OCI-LY7 (cell line): ENCODE measurements around the gene IQSEC2.

Experiments used
- CTCF ChIP-seq: fragments of 200-600 bp; sonication (generic); conservative IDR thresholded peaks from 2 replicates; pipeline ENCODE4 v1.5.1; 2014; ENCODE audit warnings: mild to moderate bottlenecking, antibody characterized with exemption, low read length, moderate library complexity, mixed read lengths
- EZH2phosphoT487 ChIP-seq: fragments of 200-600 bp; sonication (generic); IDR thresholded peaks from 2 replicates; pipeline ENCODE4 v1.6.1; 2018; ENCODE audit warnings: low read depth, borderline replicate concordance, mild to moderate bottlenecking, mixed run types, antibody characterized with exemption, low read length, moderate library complexity, mixed read lengths

- TF ChIP-seq CTCF (no peak), EZH2phosphoT487 (no peak)
Observed at GRCh38 chrX:53223955-53224859, 57.2 kb downstream of the IQSEC2 start.
